ENCODE results near the gene PIGM.

DNA sequence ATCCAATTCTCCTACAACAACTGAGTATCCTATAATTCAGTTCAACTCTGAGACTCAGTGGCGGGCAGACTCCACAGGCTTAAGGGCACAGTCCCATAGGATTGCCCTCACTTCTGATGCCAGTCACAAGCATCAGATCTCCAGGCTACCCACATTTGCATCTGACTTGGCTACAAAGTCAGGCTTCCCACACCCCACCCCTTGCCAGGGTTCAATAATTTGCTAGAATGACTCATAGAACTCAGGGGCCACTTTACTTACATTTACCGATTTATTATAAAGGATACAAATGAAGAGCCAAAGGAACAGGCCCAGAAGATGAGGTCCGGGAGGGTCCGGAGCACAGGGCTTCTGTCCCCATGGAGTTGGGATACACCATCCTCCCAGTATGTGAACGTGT lies 41.8 kb downstream of the PIGM start:
- no peak for TF ChIP-seq FOXM1 (IDR thresholded peaks at IDR 0.05; ENCODE audit: borderline replicate concordance)
- no peak for TF ChIP-seq SP1 (IDR thresholded peaks at IDR 0.05)
- TF ChIP-seq CTBP1 (IDR thresholded peaks at IDR 0.05; ENCODE audit: borderline replicate concordance): no peak
- no peak for TF ChIP-seq TARDBP (IDR thresholded peaks at IDR 0.05)
- no peak for TF ChIP-seq SUZ12 (IDR thresholded peaks at IDR 0.05)
- no peak for TF ChIP-seq BHLHE40 (IDR thresholded peaks at IDR 0.05; ENCODE audit: borderline replicate concordance)
- no peak for TF ChIP-seq HDGF (IDR thresholded peaks at IDR 0.05; ENCODE audit: borderline replicate concordance)
- TF ChIP-seq LEF1 (IDR thresholded peaks at IDR 0.05; ENCODE audit: borderline replicate concordance): no peak
- TF ChIP-seq ARNT (IDR thresholded peaks at IDR 0.05): no peak
- TF ChIP-seq, protein P1, sequence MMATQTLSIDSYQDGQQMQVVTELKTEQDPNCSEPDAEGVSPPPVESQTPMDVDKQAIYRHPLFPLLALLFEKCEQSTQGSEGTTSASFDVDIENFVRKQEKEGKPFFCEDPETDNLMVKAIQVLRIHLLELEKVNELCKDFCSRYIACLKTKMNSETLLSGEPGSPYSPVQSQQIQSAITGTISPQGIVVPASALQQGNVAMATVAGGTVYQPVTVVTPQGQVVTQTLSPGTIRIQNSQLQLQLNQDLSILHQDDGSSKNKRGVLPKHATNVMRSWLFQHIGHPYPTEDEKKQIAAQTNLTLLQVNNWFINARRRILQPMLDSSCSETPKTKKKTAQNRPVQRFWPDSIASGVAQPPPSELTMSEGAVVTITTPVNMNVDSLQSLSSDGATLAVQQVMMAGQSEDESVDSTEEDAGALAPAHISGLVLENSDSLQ (IDR thresholded peaks at IDR 0.05): no peak
